NCI-H2029 (cell line): Measurements from ENCODE around the gene NT5C1A.
A peak's percentile ranks its signal among the peaks of the same experiment; 100 is the strongest.

ENCODE experiments used
- DNase-seq: peaks from one replicate; lab custom pipeline; 2025; lab: John Stamatoyannopoulos, UW

NT5C1A gene

GRCh38 chr1:39637361-39637760 lies 34.5 kb downstream of the NT5C1A start:
- DNase-seq: no peak

DNA sequence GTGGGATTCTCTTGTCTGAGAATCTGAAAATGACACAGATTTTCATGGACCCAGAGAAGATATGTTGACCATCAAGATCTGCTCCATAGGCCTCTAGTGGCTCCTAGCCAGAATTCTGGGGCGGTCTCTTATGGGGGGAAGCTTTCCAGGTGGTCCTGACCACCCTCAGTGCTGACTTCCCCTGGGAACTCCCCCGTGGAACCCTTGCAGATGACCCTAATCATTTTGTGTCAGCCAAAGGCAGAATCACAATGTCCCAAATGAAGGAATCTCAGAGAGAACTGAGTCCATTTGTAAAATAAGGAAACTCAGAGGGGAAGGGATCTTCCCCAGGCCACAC lies 36.1 kb downstream of the NT5C1A start:
- no peak for DNase-seq

- no peak for DNase-seq
Observed at GRCh38 chr1:39635205-39635870, 36.6 kb downstream of the NT5C1A start.

- DNase-seq: no peak
Observed at GRCh38 chr1:39633422-39633821, 38.5 kb downstream of the NT5C1A start.

- peak; percentile 97 for DNase-seq
Observed at GRCh38 chr1:39632682-39633417, 39.1 kb downstream of the NT5C1A start.

DNA sequence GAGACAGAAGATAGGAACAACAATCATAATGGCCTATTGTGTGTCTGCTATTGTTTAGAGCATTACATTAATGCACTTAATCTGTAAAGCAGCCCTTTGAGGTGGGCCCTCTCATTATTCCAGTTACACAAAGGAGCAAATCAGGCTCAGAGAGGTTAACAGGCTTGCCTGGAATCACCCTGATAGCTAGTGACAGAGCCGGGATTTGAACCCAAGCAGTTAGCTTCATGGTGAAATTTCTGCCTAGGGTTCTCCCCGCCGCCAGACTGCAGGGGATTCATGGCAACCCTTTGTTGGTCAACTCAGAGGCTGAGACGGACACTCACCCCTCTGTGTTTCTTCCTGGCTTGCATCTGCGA lies 39.6 kb downstream of the NT5C1A start:
- DNase-seq: no peak

DNA sequence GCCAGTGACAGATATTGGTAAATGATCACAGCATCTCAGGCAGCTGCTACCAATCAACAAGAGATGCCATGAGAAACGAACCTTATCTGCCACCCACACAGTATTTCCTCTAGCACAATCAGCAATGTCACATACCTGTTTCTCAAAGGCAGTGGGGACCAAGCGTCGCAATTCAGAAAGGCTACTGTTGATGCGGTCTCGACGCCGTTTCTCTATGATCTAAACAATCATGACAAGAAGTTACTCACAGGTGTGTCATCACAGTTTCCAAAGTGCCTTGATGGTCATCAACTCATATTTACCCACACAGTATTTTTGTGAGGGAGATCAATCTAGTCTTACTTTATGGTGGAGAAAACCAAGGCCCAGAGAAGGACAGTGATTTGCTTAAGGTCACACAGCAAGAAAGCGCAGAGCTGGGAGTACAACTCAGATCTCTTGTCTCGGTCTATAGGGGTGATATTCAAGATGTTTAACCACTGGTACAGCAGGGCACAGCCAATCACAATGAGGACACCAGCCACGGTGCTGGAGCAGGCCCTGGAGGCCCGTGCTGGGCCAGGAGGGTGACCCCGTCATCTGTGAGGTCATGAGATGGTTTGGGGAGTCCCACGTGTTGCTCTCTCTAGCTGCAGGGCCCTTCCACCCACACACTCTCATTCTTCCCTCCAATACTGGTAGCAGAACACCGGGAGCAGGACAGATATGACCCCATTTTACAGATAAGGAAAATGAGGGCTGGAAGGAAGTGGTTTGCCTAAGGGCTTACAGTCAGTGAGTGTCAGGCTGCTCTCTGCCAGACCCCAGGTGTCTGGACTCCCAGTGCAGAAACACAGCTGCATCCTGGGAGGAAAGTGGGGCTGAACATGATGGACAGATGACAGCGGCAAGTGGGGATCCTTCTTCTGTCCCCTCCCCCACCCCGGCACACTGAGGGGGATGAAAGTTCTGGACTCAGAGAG lies 40.3 kb downstream of the NT5C1A start:
- DNase-seq: no peak

- no peak for DNase-seq
Observed at GRCh38 chr1:39628807-39629350, 43.0 kb downstream of the NT5C1A start.

DNA sequence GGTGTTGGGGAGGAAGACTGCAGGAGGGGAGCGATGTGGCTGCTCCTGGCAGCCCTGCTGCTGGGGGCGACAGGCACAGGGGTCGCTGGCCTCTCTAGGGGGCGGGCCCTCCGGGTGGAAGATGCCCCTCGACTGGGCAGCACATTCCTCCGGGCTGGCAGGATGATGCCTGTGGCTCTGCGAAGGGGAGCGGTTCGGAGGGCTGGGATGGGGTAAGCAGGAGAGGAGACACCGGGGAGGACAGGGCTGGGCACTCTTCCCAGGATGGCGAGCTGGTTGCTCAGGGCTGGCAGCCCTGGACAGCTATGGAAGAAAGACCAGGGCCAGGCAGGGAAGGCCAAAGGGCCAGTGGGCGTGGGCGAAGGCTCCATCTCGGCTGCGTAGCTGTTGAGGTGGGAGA lies 45.3 kb downstream of the NT5C1A start:
- no peak for DNase-seq

DNA sequence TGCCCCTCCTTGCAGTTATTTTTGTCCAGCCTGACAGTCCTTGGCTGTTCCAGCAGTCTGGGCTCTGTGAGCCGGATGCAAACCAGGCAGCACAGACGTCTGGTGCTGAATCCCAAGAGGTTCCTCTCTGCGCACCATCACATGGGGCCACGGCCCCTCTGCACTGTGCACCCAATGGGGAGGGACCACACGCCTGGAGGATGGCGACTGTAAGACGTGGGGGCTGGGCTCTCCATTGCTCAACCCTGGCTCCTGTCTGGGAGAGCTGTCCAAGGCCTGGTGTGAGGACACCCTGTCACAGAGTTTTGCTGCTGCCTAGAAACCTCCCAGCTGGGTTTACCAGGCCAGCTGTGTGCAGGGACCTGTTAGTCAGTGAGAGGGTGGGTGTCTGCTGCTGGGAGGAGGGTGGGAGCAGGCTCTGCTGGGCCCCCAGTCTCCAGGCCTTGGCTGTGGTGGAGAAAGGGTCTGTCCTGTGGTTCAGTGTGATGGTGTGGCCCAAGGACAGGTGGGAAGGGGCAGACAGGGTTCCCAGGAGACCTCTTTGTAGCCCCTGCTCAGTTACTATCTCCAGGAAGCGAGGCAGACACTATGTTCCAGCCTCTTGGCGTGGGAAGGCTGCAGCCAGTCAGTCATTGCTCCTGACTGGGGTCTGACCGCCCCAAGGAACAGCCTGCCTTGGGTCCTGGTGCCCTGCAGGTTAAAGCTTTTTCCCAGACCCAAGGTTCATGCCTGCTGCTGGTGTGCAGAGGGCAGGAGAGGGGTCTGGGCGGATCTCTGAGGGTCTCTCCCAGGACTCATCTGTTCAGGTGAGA lies 46.2 kb downstream of the NT5C1A start:
- no peak for DNase-seq

GRCh38 chr1:39625009-39625408 lies 46.9 kb downstream of the NT5C1A start:
- no peak for DNase-seq

DNA sequence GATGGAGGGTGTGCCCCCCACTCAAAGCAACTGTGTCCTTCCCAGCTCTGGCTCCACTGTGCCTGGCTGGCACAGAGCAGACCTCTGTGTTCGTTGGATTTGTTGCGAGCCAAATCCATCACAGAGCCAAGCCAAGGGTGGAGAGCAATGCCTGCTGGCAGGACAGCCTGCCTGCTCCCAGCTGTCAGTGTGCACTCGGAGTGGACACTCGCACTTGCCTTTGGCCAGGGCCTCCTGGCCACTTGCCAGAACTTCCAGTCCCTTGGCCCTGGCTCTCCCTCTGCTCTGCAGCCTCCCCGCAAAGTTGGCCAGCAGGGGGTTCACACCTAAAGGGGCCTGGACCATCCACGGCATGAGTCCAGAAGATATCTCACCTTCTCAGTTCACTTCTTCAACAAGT lies 48.9 kb downstream of the NT5C1A start:
- no peak for DNase-seq

- no peak for DNase-seq
Observed at GRCh38 chr1:39622427-39622826, 49.5 kb downstream of the NT5C1A start.

DNA sequence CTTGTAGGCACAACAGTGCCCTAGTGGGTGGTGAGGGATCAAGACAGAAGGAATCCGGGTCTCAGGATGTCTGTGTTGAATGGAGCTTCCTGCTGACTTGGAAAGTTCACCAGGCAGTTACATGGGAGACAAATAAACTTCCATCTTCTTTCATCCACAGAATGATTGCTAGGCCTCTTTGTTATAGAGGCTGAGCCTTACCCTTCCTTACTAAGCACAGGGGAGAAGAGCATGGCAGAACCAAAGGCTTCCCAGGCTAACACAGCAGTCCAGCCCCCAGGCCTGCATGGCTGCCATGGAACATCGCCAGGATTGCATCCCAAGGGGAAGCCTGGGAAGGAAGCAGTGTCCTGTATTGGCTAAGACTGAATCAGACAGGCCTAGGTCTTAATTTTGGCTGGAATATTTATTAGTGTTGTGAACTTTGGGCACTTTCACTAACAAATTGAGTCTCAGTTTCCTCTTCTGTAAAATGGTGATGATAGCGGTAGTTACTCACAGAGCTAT lies 51.2 kb downstream of the NT5C1A start:
- DNase-seq: no peak

GRCh38 chr1:39617488-39618049 lies 54.3 kb downstream of the NT5C1A start:
- no peak for DNase-seq

- DNase-seq: no peak
Observed at GRCh38 chr1:39615086-39615673, 56.7 kb downstream of the NT5C1A start.

DNA sequence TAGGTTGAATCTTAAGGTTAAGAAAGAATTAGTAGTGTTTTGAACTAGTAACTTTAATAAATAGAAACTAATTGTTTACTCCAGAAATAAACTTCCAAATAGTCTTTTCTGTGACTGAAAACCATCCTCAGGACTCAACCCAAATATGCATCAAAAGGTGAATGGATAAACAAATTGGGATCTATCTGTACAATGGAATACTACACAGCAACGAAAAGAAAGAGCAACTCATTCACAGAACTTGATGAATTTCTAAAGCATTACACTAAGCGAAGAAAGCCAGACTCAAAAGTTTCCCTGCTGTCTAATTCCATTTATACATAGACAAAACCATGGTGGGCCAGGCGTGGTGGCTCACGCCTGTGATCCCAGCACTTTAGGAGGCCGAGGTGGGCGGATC lies 57.4 kb downstream of the NT5C1A start:
- DNase-seq: no peak

GRCh38 chr1:39613250-39613649 lies 58.7 kb downstream of the NT5C1A start:
- DNase-seq: no peak

GRCh38 chr1:39609618-39610331 lies 62.1 kb downstream of the NT5C1A start:
- DNase-seq: peak; percentile 90
